Esophagus muscularis mucosa (tissue), 4 donors: ENCODE data around the gene GATA2.

ENCODE experiments used
- CTCF ChIP-seq, 3 experiments: fragments of 200-600 bp in 2 of 3; fragments of 450-650 bp in 1 of 3; sonication (generic) in 2 of 3; IDR thresholded peaks; one replicate each; pipeline ENCODE4 v1.5.1; 2017 to 2019; ENCODE audit warnings: antibody characterized with exemption in 3 of 3, mild to moderate bottlenecking in 2 of 3, moderate library complexity in 1 of 3
- EP300 ChIP-seq: sonication (generic); formaldehyde crosslinking; IDR thresholded peaks from one replicate; pipeline ENCODE4 v1.6.1; 2017; ENCODE audit warnings: antibody characterized with exemption
- POLR2A ChIP-seq: fragments of 450-650 bp; IDR thresholded peaks from one replicate; pipeline ENCODE4 v1.6.1; 2017; ENCODE audit warnings: antibody characterized with exemption, moderate library complexity, mild to moderate bottlenecking, low read depth
- POLR2AphosphoS5 ChIP-seq, 2 donors: sonication (generic); formaldehyde crosslinking; IDR thresholded peaks; one replicate each; pipeline ENCODE4 v1.6.1; 2017; ENCODE audit warnings: antibody characterized with exemption in 2 of 2

- TF ChIP-seq POLR2A, result no peak
- TF ChIP-seq CTCF (IDR thresholded peaks at IDR 0.05), result no peak
- TF ChIP-seq POLR2AphosphoS5 (IDR thresholded peaks at IDR 0.05), result no peak
- no peak for TF ChIP-seq EP300
Measured at GRCh38 chr3:128479558-128480086, 13.4 kb downstream of the GATA2 start.
